Activated CD4-positive, alpha-beta T cell treated with anti-CD3 and anti-CD28 coated beads for 36 hours (primary cell): ENCODE results near the gene KIAA0232. TPM values are rescaled to one million over a fixed set of nuclear protein-coding genes. Genes with fewer than 3 reads are reported as not detected.
A peak's percentile ranks its signal among the peaks of the same experiment; 100 is the strongest.
"Not testable (repeated sequence)": the region's sequence is repeated elsewhere in the genome, so short reads cannot be mapped to it uniquely, and the experiment has no call there.

Experiments used
- ATAC-seq: fragments of 200-7000 bp; cut with Tn5 transposase; one replicate; pipeline ENCODE4 v1.10.0; 2021; ENCODE audit warnings: mild to moderate bottlenecking, moderate library complexity
- CTCF ChIA-PET: fragments of 350-600 bp; sonication (Branson Sonifier 250); formaldehyde crosslinking; loops from one replicate; lab custom pipeline; 2021; ENCODE audit warnings: antibody characterized with exemption; lab: Charles Lee
- POLR2A ChIA-PET: fragments of 350-600 bp; sonication (Branson Sonifier 250); formaldehyde crosslinking; loops from one replicate; lab custom pipeline; 2021; ENCODE audit warnings: antibody characterized with exemption, inconsistent platforms; lab: Charles Lee
- DNase-seq: peaks from one replicate; pipeline ENCODE4 v3.0.0-alpha.2; 2020
- H3K27ac Mint-ChIP-seq: one replicate; pipeline ENCODE4 v1.8.0; 2021; ENCODE audit warnings: mixed read lengths
- H3K27me3 Mint-ChIP-seq: one replicate; pipeline ENCODE4 v1.8.0; 2021; ENCODE audit warnings: mixed read lengths
- H3K36me3 Mint-ChIP-seq: one replicate; pipeline ENCODE4 v1.8.0; 2021; ENCODE audit warnings: low read depth, mixed read lengths
- H3K4me1 Mint-ChIP-seq: one replicate; pipeline ENCODE4 v1.8.0; 2021; ENCODE audit warnings: mixed read lengths
- H3K4me3 Mint-ChIP-seq: one replicate; pipeline ENCODE4 v1.8.0; 2021; ENCODE audit warnings: mild to moderate bottlenecking, moderate library complexity, mixed read lengths
- H3K9me3 Mint-ChIP-seq: one replicate; pipeline ENCODE4 v1.8.0; 2021; ENCODE audit warnings: low read depth, mixed read lengths
- intact Hi-C, 2 experiments: fragments of 100-400 bp; cut with DNase I in 1 of 2; cut with micrococcal nuclease in 1 of 2; formaldehyde crosslinking; loops; one replicate each; pipeline versions ENCODE4 v1.14.2 to v1.15.1; 2022 to 2024; cut with DNase I, micrococcal nuclease
- total RNA-seq, 2 experiments: library from RNA; stranded (reverse); gene quantifications; one replicate each; pipeline ENCODE4 v1.2.3, GENCODE V29; 2021

KIAA0232 gene
- total RNA-seq, 2 experiments from 2014 or later = 9.4 to 13.1 TPM

GRCh38 chr4:6887591-6888371 lies 105.3 kb downstream of the KIAA0232 start:
- no peak overlapping the region for H3K27ac Mint-ChIP-seq
- H3K27me3 Mint-ChIP-seq = no peaks in the 10 kb centered on the region
- intact Hi-C loops = no loop called here
- peaks cover 10% of the 10 kb centered on the region for H3K9me3 Mint-ChIP-seq
- peaks cover 13% of the 10 kb centered on the region for H3K4me1 Mint-ChIP-seq
- H3K36me3 Mint-ChIP-seq = peaks cover 11% of the 10 kb centered on the region
- POLR2A ChIA-PET = no interaction called here
- no peak overlapping the region for H3K4me3 Mint-ChIP-seq
- DNase-seq = no peak
- CTCF ChIA-PET = interaction anchor here (0.6 to 0.9 kb wide), 2 partner anchors 14 to 167 kb away, joined by 3 to 4 read pairs; no protein-coding TSS in a partner anchor
- no peak for ATAC-seq

GRCh38 chr4:6888506-6889071 lies 106.1 kb downstream of the KIAA0232 start:
- ATAC-seq = no peak
- Mint-ChIP-seq H3K27ac (no peak overlapping the region), H3K9me3 (peaks cover 10% of the 10 kb centered on the region), H3K4me3 (no peak overlapping the region), H3K36me3 (peaks cover 4% of the 10 kb centered on the region), H3K4me1 (peaks cover 17% of the 10 kb centered on the region), H3K27me3 (no peaks in the 10 kb centered on the region)
- DNase-seq = no peak
- ChIA-PET CTCF (no interaction called here), POLR2A (no interaction called here)
- intact Hi-C loops = no loop called here

GRCh38 chr4:6889101-6889735 lies 106.7 kb downstream of the KIAA0232 start:
- ChIA-PET POLR2A (no interaction called here), CTCF (no interaction called here)
- Mint-ChIP-seq H3K4me3 (no peak overlapping the region), H3K4me1 (peaks cover 20% of the 10 kb centered on the region), H3K9me3 (peaks cover 10% of the 10 kb centered on the region), H3K27me3 (no peaks in the 10 kb centered on the region), H3K36me3 (peaks cover 4% of the 10 kb centered on the region), H3K27ac (no peak overlapping the region)
- DNase-seq = no peak
- ATAC-seq = no peak
- intact Hi-C loops = no loop called here

GRCh38 chr4:6889736-6890324 lies 107.3 kb downstream of the KIAA0232 start:
- Mint-ChIP-seq H3K36me3 (peaks cover 4% of the 10 kb centered on the region), H3K4me3 (no peak overlapping the region), H3K27me3 (no peaks in the 10 kb centered on the region), H3K27ac (no peak overlapping the region), H3K4me1 (peaks cover 20% of the 10 kb centered on the region), H3K9me3 (peaks cover 10% of the 10 kb centered on the region)
- DNase-seq = no peak
- CTCF ChIA-PET = no interaction called here
- ATAC-seq = no peak
- intact Hi-C loops = no loop called here
- POLR2A ChIA-PET = no interaction called here

- H3K27ac Mint-ChIP-seq = no peak overlapping the region
- no peak for DNase-seq
- intact Hi-C loops = no loop called here
Measured at GRCh38 chr4:6890358-6890757, 107.8 kb downstream of the KIAA0232 start.

GRCh38 chr4:6890971-6891370 lies 108.4 kb downstream of the KIAA0232 start:
- DNase-seq, H3K27me3 Mint-ChIP-seq, POLR2A ChIA-PET, H3K36me3 Mint-ChIP-seq, ATAC-seq, CTCF ChIA-PET, H3K4me3 Mint-ChIP-seq, H3K27ac Mint-ChIP-seq, intact Hi-C loops: not testable (repeated sequence)
- H3K9me3 Mint-ChIP-seq = peaks cover 10% of the 10 kb centered on the region
- H3K4me1 Mint-ChIP-seq = peaks cover 20% of the 10 kb centered on the region

More at GRCh38 chr4:6890358-6890757, 107.8 kb downstream of the KIAA0232 start:
- Mint-ChIP-seq H3K27me3 (no peaks in the 10 kb centered on the region), H3K36me3 (peaks cover 4% of the 10 kb centered on the region), H3K4me1 (peaks cover 20% of the 10 kb centered on the region), H3K4me3 (no peak overlapping the region), H3K9me3 (peaks cover 10% of the 10 kb centered on the region)
- no peak for ATAC-seq
- ChIA-PET POLR2A (no interaction called here), CTCF (no interaction called here)

GRCh38 chr4:6891436-6892170 lies 109.1 kb downstream of the KIAA0232 start:
- ATAC-seq (peak; percentile 58), DNase-seq (no peak)
- no peaks in the 10 kb centered on the region for H3K27me3 Mint-ChIP-seq
- peaks cover 20% of the 10 kb centered on the region for H3K4me1 Mint-ChIP-seq
- H3K9me3 Mint-ChIP-seq = peaks cover 10% of the 10 kb centered on the region
- intact Hi-C loops = no loop called here
- H3K36me3 Mint-ChIP-seq = peaks cover 4% of the 10 kb centered on the region
- H3K27ac Mint-ChIP-seq = peak overlapping the region; percentile 55
- CTCF ChIA-PET = interaction anchor here (1.0 to 3.0 kb wide), 6 partner anchors 13 to 171 kb away, joined by 3 to 9 read pairs (median 5); no protein-coding TSS in a partner anchor
- POLR2A ChIA-PET = no interaction called here
- H3K4me3 Mint-ChIP-seq = no peak overlapping the region

- H3K4me1 Mint-ChIP-seq = peaks cover 20% of the 10 kb centered on the region
- H3K27me3 Mint-ChIP-seq = no peaks in the 10 kb centered on the region
- peak; percentile 49 for DNase-seq
- peaks cover 10% of the 10 kb centered on the region for H3K9me3 Mint-ChIP-seq
- CTCF ChIA-PET = interaction anchor here (1.0 to 3.0 kb wide), 7 partner anchors 12 to 172 kb away, joined by 3 to 9 read pairs (median 4); no protein-coding TSS in a partner anchor
- peaks cover 4% of the 10 kb centered on the region for H3K36me3 Mint-ChIP-seq
- POLR2A ChIA-PET = no interaction called here
- ATAC-seq = peak; percentile 75
- H3K4me3 Mint-ChIP-seq = no peak overlapping the region
- peak overlapping the region; percentile 55 for H3K27ac Mint-ChIP-seq
- intact Hi-C loops = no loop called here
Measured at GRCh38 chr4:6892190-6892908, 109.8 kb downstream of the KIAA0232 start.

GRCh38 chr4:6892909-6893202 lies 110.3 kb downstream of the KIAA0232 start:
- no peak for DNase-seq
- Mint-ChIP-seq H3K4me1 (peaks cover 20% of the 10 kb centered on the region), H3K27me3 (no peaks in the 10 kb centered on the region), H3K4me3 (no peak overlapping the region), H3K27ac (no peak overlapping the region), H3K9me3 (peaks cover 10% of the 10 kb centered on the region), H3K36me3 (peaks cover 4% of the 10 kb centered on the region)
- intact Hi-C loops = no loop called here
- ATAC-seq = no peak
- ChIA-PET POLR2A (no interaction called here), CTCF (interaction anchor here (0.8 to 3.0 kb wide), 7 partner anchors 12 to 173 kb away, joined by 3 to 9 read pairs (median 5); no protein-coding TSS in a partner anchor)

GRCh38 chr4:6893449-6894085 lies 111.0 kb downstream of the KIAA0232 start:
- DNase-seq (no peak), ATAC-seq (no peak)
- peaks cover 20% of the 10 kb centered on the region for H3K4me1 Mint-ChIP-seq
- H3K36me3 Mint-ChIP-seq = peaks cover 4% of the 10 kb centered on the region
- H3K27me3 Mint-ChIP-seq = no peaks in the 10 kb centered on the region
- ChIA-PET CTCF (interaction anchor here (0.8 to 3.0 kb wide), 3 partner anchors 13 to 94 kb away, joined by 4 to 8 read pairs (median 5); no protein-coding TSS in a partner anchor), POLR2A (interaction anchor here (0.6 kb wide), 2 partner anchors 56 to 78 kb away, joined by 4 to 6 read pairs; no protein-coding TSS in a partner anchor)
- intact Hi-C loops = no loop called here
- no peak overlapping the region for H3K4me3 Mint-ChIP-seq
- H3K27ac Mint-ChIP-seq = no peak overlapping the region
- peaks cover 10% of the 10 kb centered on the region for H3K9me3 Mint-ChIP-seq
